Esophagus squamous epithelium (tissue), 5 donors: ENCODE data around the gene FHOD3. TPM values are rescaled to one million over a fixed set of nuclear protein-coding genes. Genes with fewer than 3 reads are reported as not detected.

Source experiments
- DNase-seq: peaks from one replicate; lab custom pipeline; 2025; lab: John Stamatoyannopoulos, UW
- H3K27ac ChIP-seq, 4 donors: fragments of 200-600 bp; sonication (generic); one replicate each; pipeline ENCODE4 v1.5.1; 2016 to 2019; ENCODE audit warnings: mild to moderate bottlenecking in 1 of 4
- H3K27me3 ChIP-seq, 4 donors: fragments of 200-600 bp; sonication (generic); 1 replicate in 3 of 4; 2 replicates in 1 of 4; pipeline versions ENCODE4 v1.5.1 to v1.6.0; 2017 to 2021; ENCODE audit warnings: antibody characterized with exemption in 1 of 4
- H3K36me3 ChIP-seq, 3 donors: fragments of 200-600 bp; sonication (generic); one replicate each; pipeline ENCODE4 v1.5.1; 2016 to 2019
- H3K4me1 ChIP-seq, 3 donors: fragments of 200-600 bp; sonication (generic); one replicate each; pipeline ENCODE4 v1.5.1; 2017 to 2019
- H3K4me3 ChIP-seq, 4 donors: fragments of 200-600 bp; sonication (generic); 1 replicate in 3 of 4; 2 replicates in 1 of 4; pipeline ENCODE4 v1.5.1; 2016 to 2019; ENCODE audit warnings: mild to moderate bottlenecking in 2 of 4, moderate library complexity in 1 of 4
- H3K9me3 ChIP-seq, 3 donors: fragments of 200-600 bp; sonication (generic); one replicate each; pipeline ENCODE4 v1.5.1; 2016 to 2019
- CTCF ChIP-seq, 6 experiments: fragments of 450-650 bp in 4 of 6; fragments of 200-600 bp in 2 of 6; sonication (generic) in 2 of 6; IDR thresholded peaks; one replicate each; pipeline ENCODE4 v1.5.1; 2016 to 2019; ENCODE audit warnings: antibody characterized with exemption in 6 of 6, mild to moderate bottlenecking in 4 of 6, moderate library complexity in 4 of 6
- POLR2A ChIP-seq, 4 donors: fragments of 450-650 bp; IDR thresholded peaks; one replicate each; pipeline ENCODE4 v1.6.1; 2017; ENCODE audit warnings: antibody characterized with exemption in 4 of 4, mild to moderate bottlenecking in 4 of 4, moderate library complexity in 3 of 4
- WGBS, 2 donors: methylation state at CpG; one replicate each; pipeline ENCODE4 v1.1.5; 2018; 5-methylcytosine and 5-hydroxymethylcytosine counted together
- intact Hi-C: fragments of 100-400 bp; cut with DNase I; formaldehyde crosslinking; loops from one replicate; pipeline ENCODE4 v1.15.0; 2022
- total RNA-seq, 4 donors: library from RNA; depleted of rRNA; stranded (reverse); fragments of >200 nt; gene quantifications; one replicate each; pipeline ENCODE4 v1.1.0, GENCODE V29; 2016
- donor health status: DM: yes; HTN: yes; CAD: no.

Gene FHOD3
- total RNA-seq, 4 donors from 2014 or later: 3.1 to 29.6 (median 5.7) TPM

DNA sequence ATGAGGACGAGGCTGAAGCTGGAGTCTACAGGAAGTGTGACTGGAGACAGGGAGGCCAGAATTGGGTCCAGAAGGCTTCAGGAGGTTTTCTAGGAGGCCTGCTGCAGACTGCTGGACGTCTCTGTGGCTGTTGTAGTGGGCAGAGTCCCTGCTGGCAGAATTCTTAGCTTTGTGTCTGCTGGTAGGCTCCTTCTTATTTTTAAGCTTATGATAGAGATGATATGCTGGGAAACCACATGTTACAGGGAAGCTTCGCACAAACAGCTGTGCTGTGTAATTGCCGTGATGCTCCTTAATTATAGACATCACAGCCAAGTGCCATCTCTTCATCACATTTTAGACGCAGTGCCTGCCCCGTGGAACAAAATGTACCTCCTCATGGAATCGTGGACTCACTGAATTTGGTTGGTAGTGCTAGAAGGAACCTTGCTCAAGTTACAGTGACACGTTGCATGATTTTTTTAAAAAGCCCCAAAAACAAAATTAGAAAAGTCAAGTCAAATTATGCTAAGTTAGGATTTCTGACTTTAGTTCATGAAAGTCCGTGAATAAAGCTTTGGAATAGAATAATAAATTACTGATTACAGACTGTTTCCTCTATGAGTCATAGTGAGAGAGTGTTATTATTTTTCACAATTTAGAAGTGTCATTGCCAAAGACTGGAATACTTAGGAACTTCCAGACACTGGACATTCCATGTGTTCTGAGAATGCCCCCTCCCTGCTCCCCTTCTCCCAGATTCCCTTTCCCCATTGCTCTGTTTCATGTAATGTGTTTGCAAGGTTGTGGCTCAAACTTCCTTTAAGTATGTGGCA is 144.1 kb downstream of the FHOD3 start:
- 42 to 44% methylated on average over 9 of the region's 9 CpGs for WGBS, 2 donors
- H3K27ac ChIP-seq: peak overlapping the region; percentile 17 to 72 (median 41)
- H3K27me3 ChIP-seq: no peaks in the 10 kb centered on the region
- H3K9me3 ChIP-seq: no peaks in the 10 kb centered on the region
- no peak for DNase-seq
- TF ChIP-seq CTCF (IDR thresholded peaks at IDR 0.05): no peak
- no peak for TF ChIP-seq POLR2A (IDR thresholded peaks at IDR 0.05)
- H3K36me3 ChIP-seq: no peaks in the 10 kb centered on the region
- intact Hi-C loops: no loop called here
- H3K4me1 ChIP-seq: peaks cover 0 to 22% (median 0%) of the 10 kb centered on the region in 3 donors
- no peak overlapping the region for H3K4me3 ChIP-seq

DNA sequence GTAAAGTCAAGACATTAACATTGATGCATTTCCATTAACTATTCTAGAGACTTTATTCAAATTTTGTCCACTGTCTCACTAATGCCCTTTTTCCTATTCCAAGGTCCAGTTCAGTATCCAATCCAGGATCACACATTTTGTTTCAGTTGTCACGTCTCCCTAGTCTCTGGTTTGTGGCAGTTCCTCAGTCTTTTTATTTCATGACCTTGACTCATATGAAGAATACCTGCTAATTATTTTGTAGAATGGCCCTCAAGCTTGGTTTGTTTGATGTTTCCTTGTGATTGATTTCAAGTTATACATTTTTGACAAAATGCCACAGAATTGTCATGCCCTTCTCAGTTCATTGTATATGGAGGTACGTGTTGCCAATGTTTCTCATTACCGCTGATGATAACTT is 145.2 kb downstream of the FHOD3 start:
- Histone ChIP-seq H3K27me3 (no peaks in the 10 kb centered on the region), H3K27ac (no peak overlapping the region), H3K4me3 (no peak overlapping the region), H3K4me1 (peaks cover 0 to 22% (median 0%) of the 10 kb centered on the region in 3 donors), H3K36me3 (no peaks in the 10 kb centered on the region), H3K9me3 (no peaks in the 10 kb centered on the region)
- WGBS, 2 donors: 80 to 87% methylated on average over 3 of the region's 3 CpGs
- intact Hi-C loops: no loop called here
- TF ChIP-seq CTCF (IDR thresholded peaks at IDR 0.05) (no peak), POLR2A (IDR thresholded peaks at IDR 0.05) (no peak)
- DNase-seq: no peak

GRCh38 chr18:36446059-36446458 is 148.5 kb downstream of the FHOD3 start:
- Histone ChIP-seq H3K9me3 (no peaks in the 10 kb centered on the region), H3K4me3 (no peak overlapping the region), H3K36me3 (no peaks in the 10 kb centered on the region), H3K27ac (no peak overlapping the region), H3K4me1 (peaks cover 0 to 6% (median 0%) of the 10 kb centered on the region in 3 donors), H3K27me3 (no peaks in the 10 kb centered on the region)
- TF ChIP-seq POLR2A (IDR thresholded peaks at IDR 0.05) (no peak), CTCF (IDR thresholded peaks at IDR 0.05) (no peak)
- DNase-seq: no peak
- 54 to 59% methylated on average over 8 to 10 of the region's 11 CpGs for WGBS, 2 donors
- intact Hi-C loops: no loop called here

DNA sequence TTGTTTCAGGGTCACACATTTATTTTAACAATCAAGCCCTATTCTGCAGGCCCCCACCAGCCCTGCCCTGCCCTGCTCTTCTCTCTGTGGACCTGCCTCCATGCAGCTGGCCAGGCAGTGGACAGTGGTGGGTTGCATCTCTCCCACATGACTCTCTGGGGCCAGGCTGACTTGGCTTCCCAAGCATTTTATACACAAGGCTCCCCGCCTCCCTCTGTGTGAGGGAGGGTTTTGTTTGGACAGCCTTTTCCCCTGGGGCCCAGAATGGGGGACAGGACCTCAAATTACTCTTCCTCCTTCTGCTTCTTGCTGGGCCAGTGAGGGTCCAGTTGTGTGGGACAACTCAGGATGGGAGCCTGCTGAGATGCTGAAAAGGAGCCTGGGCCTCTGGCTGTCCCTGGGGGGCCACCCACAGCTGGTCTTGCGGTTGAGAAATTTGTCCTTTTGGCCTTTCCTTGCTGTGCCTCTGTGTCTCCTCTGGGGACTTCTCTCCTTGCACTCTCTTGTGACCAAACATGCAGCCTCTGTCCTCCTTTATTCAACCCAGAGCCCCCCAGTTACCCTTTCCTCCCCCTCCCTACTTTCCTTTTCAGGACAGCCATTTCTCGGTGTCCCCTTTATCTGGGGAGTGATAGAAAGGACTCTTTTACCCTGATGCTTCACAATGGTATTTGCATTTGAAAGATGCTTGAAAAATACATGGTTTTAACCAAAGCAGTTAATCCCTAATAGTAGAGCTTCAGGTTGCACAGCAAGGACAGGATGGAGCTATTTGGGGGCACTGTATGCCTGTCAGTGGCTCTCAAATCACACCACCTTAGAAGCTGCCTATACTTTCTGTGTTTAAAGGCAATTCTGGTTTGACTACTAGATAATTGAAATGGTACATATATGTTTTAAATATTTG is 151.1 kb downstream of the FHOD3 start:
- DNase-seq: no peak
- 78 to 84% methylated on average over 1 to 3 of the region's 3 CpGs for WGBS, 2 donors

More for the DNA sequence above, 151.1 kb downstream of the FHOD3 start:
- H3K27ac ChIP-seq: no peak overlapping the region
- no peak overlapping the region for H3K4me3 ChIP-seq
- no peaks in the 10 kb centered on the region for H3K9me3 ChIP-seq
- H3K36me3 ChIP-seq: no peaks in the 10 kb centered on the region
- TF ChIP-seq CTCF (IDR thresholded peaks at IDR 0.05): no peak
- H3K4me1 ChIP-seq: peaks cover 0 to 9% (median 0%) of the 10 kb centered on the region in 3 donors
- intact Hi-C loops: no loop called here
- H3K27me3 ChIP-seq: no peaks in the 10 kb centered on the region
